AG04450 (cell line): ENCODE measurements around the gene MIB2. TPM values are rescaled to one million over a fixed set of nuclear protein-coding genes. Genes with fewer than 3 reads are reported as not detected.
"Not testable (repeated sequence)": the region's sequence is repeated elsewhere in the genome, so short reads cannot be mapped to it uniquely, and the experiment has no call there.

Experiments used
- CTCF ChIA-PET: fragments of 300-600, 350-600 bp; formaldehyde crosslinking; extraction: SDS; loops from one replicate; lab custom pipeline; 2022; ENCODE audit warnings: antibody characterized with exemption, inconsistent platforms; lab: Charles Lee
- POLR2A ChIA-PET: fragments of 350-600 bp; formaldehyde crosslinking; extraction: SDS; loops from one replicate; lab custom pipeline; 2021; ENCODE audit warnings: antibody characterized with exemption, inconsistent platforms; lab: Yijun Ruan, JAX
- DNase-seq: peaks from one replicate; pipeline ENCODE4 v3.0.0-alpha.2; 2011; ENCODE audit warnings: low read depth, low spot score
- H3K27ac ChIP-seq: one replicate; pipeline ENCODE4 v1.5.1; 2012; ENCODE audit warnings: low read depth, low read length, control low read depth
- H3K27me3 ChIP-seq: one replicate; pipeline ENCODE4 v1.6.0; 2012; ENCODE audit warnings: low read length; ENCODE audit not compliant: control insufficient read depth, insufficient read depth
- H3K4me3 ChIP-seq: 2 replicates; pipeline ENCODE4 v1.5.1; 2011; ENCODE audit warnings: mild to moderate bottlenecking, low read depth, low read length, control low read depth
- H3K9me3 ChIP-seq: 2 replicates; pipeline ENCODE4 v1.5.1; 2012; ENCODE audit warnings: low read length; ENCODE audit not compliant: control insufficient read depth, insufficient read depth
- CTCF ChIP-seq: IDR thresholded peaks from 2 replicates; pipeline ENCODE4 v1.5.1; 2011; ENCODE audit warnings: low read depth, low read length, control low read depth, inconsistent platforms
- polyA plus RNA-seq: library from polyadenylated mRNA; depleted of rRNA; stranded (reverse); fragments of >200 nt; gene quantifications from 2 replicates; pipeline ENCODE4 v1.2.3, GENCODE V29; 2011

MIB2 gene
- polyA plus RNA-seq, 1 experiment, result 9.4 TPM

GRCh38 chr1:1639368-1639767 is 24.1 kb downstream of the MIB2 start:
- H3K27ac ChIP-seq, POLR2A ChIA-PET, DNase-seq, H3K4me3 ChIP-seq, H3K27me3 ChIP-seq, CTCF ChIA-PET, H3K9me3 ChIP-seq: not testable (repeated sequence)

DNA sequence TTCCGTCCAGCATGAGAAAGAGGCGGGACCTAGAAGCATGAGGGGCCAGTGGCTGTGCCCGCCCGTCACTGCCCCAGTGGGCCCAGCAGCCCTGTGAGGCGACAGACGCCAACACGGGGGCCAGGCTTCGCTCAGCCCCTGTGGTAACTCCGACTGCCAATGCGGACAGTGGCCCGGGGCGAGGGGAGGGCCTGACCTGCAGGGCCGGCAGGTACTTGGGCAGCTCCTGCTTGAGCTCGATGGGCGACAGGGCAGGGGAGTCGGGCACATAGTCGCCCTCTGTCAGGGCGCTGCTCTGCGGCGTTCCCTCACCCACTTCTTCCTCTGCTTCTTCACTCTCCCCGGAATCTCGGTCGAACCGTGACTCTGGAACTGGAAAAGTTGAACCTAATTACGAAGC is 24.8 kb downstream of the MIB2 start:
- H3K27me3 ChIP-seq, H3K4me3 ChIP-seq, H3K9me3 ChIP-seq, H3K27ac ChIP-seq, DNase-seq, CTCF ChIA-PET, POLR2A ChIA-PET: not testable (repeated sequence)

DNA sequence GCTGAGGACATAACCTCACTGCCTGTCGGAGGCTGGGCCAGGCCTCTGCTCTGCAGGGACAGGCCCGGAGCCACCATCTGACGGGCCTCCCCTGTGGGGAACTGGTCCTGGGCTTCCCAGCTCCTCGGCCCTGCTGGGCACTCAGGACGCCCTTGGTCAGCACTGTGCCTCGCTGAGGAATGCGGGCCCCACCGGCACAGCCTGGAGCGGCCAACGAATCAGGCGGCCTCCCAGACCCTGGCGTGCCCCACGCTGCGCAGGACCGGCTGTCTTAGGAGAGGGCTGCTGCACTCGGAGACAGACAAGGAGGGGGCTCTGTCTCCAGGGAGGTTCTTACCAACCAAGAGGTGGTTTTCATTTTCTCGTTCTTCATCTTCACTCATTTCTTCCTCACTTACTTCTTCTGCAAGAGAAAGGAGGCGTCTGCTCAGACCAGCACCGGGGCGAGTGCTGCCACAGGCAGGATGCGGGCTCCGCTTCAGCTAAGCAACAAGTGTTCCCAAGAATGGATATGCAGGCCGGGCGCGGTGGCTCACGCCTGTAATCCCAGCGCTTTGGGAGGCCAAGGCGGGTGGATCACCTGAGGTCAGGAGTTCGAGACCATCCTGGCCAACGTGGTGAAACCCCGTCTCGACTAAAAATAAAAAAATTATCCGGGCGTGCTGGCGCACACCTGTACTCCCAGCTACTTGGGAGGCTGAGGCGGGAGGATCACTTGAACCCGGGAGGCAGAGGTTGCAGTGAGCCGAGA is 25.6 kb downstream of the MIB2 start:
- H3K27me3 ChIP-seq, DNase-seq, CTCF ChIA-PET, POLR2A ChIA-PET, H3K4me3 ChIP-seq, H3K9me3 ChIP-seq, H3K27ac ChIP-seq: not testable (repeated sequence)

- H3K27me3 ChIP-seq, H3K27ac ChIP-seq, H3K4me3 ChIP-seq, POLR2A ChIA-PET, H3K9me3 ChIP-seq, CTCF ChIA-PET, DNase-seq: not testable (repeated sequence)
Measured at GRCh38 chr1:1646326-1646725, 31.0 kb downstream of the MIB2 start.

GRCh38 chr1:1647567-1648241 is 32.4 kb downstream of the MIB2 start:
- H3K27ac ChIP-seq, DNase-seq, CTCF ChIA-PET, H3K9me3 ChIP-seq, H3K4me3 ChIP-seq, POLR2A ChIA-PET, H3K27me3 ChIP-seq: not testable (repeated sequence)

DNA sequence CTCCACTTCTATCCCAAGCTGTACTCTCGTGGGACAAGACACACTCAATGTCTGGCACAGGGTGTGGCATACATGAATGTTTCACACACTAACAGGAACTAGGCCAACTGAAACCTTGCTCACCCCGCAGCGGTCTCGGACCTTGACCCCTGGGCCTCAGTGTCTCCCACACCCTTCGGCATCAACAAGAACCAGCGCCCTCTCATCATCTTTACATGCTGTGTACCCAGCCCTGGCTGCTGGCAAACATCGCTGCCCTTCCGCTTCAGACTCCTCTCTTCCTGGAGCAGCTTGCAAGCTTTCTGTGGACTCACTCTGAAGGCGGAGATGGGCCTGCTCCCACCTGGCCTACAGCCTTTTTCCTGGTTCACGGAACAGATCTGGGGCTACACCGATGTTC is 33.0 kb downstream of the MIB2 start:
- H3K27me3 ChIP-seq, H3K9me3 ChIP-seq, H3K4me3 ChIP-seq, CTCF ChIA-PET, H3K27ac ChIP-seq, POLR2A ChIA-PET, DNase-seq: not testable (repeated sequence)

- CTCF ChIA-PET, H3K9me3 ChIP-seq, H3K27me3 ChIP-seq, POLR2A ChIA-PET: not testable (repeated sequence)
- DNase-seq, result peak; percentile 95
- peak within 1 kb of the TSS; percentile 68 for H3K4me3 ChIP-seq
- peak within 1 kb of the TSS; percentile 99 for H3K27ac ChIP-seq
- TF ChIP-seq CTCF, result 0 out of 2 replicates have a peak, but pooled peaks have one; percentile 9
Measured at GRCh38 chr1:1658583-1659549, 43.6 kb downstream of the MIB2 start, which contains the start of gene CDK11B. CDK11B (minus strand) TSS chr1:1659004; CDS start chr1:1657485, 1,519 bp downstream.

DNA sequence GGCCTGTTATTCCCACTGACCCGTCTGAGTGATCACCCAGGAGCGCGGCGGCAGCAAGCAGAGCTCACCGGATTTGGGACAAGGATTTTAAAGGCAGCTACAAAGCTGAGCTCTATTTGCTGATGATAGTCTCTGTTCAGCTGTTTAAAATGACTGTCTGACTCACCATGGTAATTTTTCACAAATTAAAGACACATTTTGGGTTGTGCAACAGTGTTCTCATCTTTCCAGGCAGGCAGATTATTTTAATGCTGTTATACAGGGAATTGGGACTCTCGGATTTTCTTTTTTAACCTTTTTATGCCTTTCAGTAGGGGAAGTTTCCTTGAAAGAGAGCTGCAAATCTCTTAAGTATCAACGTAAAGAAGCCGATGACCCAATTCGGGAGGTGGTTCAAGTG is 47.1 kb downstream of the MIB2 start:
- H3K27ac ChIP-seq, result peak overlapping the region; percentile 61
- H3K9me3 ChIP-seq, CTCF ChIA-PET, H3K4me3 ChIP-seq, H3K27me3 ChIP-seq, POLR2A ChIA-PET, DNase-seq: not testable (repeated sequence)

DNA sequence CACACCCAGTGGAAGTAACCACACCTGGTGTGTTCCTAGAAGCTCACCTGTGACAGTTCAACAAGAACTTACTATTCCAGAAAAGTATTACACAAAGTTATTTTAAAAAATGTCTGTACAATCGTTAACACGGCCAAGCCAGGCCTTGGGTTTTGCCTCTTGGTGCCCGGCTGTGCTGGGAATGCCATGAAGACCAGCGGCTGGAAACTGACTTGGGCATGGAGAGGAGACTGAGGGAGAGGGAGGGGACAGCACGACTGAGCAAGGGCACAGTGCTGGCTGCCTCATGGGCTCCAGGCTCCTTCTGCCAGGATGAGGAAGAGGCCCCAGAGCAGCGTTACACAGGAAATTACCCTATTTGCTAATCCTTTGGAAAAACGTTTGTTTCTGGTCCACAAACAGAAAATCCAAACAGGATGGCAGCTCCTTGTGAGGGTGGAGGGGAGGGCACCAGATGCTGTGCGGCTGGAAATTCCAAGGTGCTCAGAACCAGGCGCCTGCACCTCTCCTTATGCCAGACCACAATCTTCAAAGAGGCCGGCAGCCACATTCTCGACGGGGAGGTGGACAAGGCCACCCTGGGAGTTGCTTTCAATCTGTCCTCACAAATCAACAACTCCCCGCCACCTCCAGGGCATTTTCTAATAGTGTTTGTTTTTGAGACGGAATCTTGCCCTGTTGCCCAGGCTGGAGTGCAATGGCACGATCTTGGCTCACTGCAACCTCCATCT is 47.7 kb downstream of the MIB2 start:
- H3K4me3 ChIP-seq, DNase-seq, H3K27me3 ChIP-seq, POLR2A ChIA-PET, CTCF ChIA-PET, H3K9me3 ChIP-seq: not testable (repeated sequence)
- H3K27ac ChIP-seq, result peak overlapping the region; percentile 61

GRCh38 chr1:1664318-1664717 is 49.0 kb downstream of the MIB2 start:
- H3K27ac ChIP-seq, POLR2A ChIA-PET, H3K27me3 ChIP-seq, H3K4me3 ChIP-seq, H3K9me3 ChIP-seq, CTCF ChIA-PET, DNase-seq: not testable (repeated sequence)
